HG03280 (cell line): ENCODE measurements around the gene MAP4K3.
A peak's percentile ranks its signal among the peaks of the same experiment; 100 is the strongest.
"Not testable (repeated sequence)": the region's sequence is repeated elsewhere in the genome, so short reads cannot be mapped to it uniquely, and the experiment has no call there.

Source experiments
- ATAC-seq: cut with Tn5 transposase; IDR thresholded peaks from one replicate; pipeline ENCODE4 v1.9.1; 2021; ENCODE audit warnings: mild to moderate bottlenecking, moderate library complexity; ENCODE audit not compliant: unreplicated experiment

MAP4K3 gene

DNA sequence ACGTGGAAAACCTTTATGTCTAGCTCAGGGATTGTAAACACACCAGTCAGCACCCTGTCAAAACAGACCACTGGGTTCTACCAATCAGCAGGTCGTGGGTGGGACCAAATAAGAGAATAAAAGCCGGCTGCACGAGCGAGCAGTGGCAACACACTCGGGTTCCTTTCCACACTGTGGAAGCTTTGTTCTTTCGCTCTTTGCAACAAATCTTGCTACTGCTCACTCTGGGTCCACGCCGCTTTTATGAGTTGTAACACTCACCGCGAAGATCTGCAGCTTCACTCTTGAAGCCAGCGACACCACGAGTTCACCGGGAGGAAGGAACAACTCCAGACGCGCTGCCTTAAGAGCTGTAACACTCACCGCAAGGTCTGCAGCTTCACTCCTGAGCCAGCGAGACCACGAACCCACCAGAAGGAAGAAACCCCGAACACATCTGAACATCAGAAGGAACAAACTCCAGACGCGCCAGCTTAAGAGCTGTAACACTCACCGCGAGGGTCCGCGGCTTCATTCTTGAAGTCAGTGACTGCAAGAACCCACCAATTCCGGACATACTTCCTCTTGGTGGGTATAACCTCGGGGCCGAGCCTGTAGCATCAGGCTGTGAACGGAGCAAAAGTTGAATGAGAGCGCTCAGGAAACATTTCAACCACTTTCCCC lies 192.0 kb downstream of the MAP4K3 start:
- not testable (repeated sequence) for ATAC-seq

DNA sequence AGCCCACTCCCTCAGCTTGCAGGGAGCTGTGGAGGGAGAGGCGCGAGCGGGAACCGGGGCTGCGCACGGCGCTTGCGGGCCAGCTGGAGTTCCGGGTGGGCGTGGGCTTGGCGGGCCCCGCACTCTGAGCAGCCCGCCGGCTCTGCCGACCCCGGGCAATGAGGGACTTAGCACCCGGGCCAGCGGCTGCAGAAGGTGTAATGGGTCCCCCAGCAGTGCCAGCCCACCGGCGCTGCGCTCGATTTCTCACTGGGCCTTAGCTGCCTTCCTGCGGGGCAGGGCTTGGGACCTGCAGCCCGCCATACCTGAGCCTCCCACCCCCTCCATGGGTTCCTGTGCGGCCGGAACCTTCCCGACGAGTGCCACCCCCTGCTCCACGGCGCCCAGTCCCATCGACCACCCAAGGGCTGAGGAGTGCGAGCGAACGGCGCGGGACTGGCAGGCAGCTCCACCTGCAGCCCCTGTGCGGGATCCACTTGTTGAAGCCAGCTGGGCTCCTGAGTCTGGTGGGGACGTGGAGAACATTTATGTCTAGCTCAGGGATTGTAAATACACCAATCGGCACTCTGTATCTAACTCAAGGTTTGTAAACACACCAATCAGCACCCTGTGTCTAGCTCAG lies 192.7 kb downstream of the MAP4K3 start:
- ATAC-seq, result not testable (repeated sequence)

DNA sequence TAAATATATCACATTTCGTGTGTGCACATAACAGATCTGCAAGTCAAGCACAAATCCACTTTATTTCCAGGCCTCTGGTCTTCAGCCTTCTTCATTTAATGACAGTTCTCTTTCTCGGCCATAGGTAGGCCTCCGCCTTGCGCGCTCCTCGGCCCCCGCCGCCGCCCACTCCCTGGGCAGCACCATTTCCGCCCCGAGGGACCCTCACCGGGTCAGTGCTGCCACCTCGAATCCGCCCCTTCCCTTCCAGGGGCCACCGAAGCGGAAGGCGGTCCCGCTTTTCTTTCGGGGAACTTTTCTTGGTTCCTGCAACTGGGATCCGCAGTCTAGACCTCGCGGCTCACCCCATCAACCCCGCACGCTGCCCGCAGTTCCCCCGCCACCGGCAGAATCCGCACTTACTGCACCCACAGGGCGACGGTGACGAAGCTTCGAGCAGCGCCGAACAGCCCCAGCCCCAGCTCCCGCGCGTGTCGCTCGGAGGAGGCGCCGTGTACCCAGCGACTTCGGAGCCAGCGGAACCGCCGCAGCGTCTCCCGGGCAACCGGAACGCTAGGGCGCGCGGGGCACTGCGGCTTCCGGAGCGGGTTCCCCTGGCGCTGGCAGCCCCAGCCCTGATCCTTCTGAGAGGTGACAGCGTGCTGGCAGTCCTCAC lies 193.5 kb downstream of the MAP4K3 start, which contains the start of gene CDKL4:
CDKL4 (minus strand) TSS at position 502 of the 655 bp plus-strand sequence.
- ATAC-seq, result no peak

DNA sequence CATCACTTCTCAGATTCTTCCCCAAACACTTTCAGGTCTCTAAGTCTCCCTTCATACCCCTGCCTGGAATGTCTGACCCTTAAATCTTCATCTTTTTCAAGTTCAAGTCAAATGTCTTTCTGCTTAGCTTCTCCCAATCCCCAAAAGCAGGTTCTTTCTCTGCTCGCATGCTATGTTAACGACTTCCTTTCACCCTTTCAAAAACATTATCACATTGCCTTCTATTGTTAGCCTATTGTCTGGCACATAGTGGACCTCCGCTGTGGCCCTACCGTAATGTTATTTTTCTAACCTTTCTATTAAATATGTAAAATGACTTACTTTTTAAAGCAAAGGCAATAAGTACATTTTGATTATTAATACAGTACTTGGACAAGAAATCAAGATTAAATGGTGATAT lies 195.5 kb downstream of the MAP4K3 start:
- no peak for ATAC-seq

DNA sequence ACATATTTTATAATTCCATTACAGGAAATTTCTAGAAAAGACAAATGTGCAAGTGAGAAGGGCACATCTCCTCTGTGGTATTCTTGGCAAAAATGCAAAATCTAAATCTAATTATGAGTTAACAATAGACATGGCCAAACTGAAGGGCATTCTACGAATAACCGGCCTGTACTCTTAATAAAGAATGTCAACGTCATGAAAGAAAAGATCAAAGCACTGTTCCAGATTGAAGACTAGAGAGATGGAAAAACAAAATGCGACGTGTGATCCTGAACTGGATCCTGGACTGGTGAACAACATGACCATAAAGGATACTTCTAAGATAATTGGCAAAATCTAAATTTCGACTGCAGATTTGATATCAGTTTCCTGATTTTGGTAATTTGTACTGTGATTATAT lies 196.3 kb downstream of the MAP4K3 start:
- no peak for ATAC-seq

DNA sequence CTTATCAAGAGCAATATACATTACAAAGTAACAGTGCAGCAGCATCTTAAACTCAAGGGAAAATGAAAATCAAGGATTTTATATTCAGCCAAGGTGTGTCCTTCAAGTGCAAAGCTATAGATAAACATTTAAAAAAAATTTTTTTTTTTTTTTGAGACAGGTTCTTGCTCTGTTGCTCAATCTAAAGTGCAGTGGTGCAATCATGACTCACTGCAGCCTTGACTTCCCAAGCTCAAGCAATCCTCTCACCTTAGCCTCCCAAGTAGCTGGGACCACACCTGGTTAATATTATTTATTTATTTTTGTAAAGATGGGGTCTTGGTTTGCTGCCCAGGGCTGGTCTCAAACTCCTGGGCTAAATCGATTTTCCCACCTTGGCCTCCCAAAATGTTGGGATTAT lies 202.3 kb downstream of the MAP4K3 start:
- no peak for ATAC-seq

DNA sequence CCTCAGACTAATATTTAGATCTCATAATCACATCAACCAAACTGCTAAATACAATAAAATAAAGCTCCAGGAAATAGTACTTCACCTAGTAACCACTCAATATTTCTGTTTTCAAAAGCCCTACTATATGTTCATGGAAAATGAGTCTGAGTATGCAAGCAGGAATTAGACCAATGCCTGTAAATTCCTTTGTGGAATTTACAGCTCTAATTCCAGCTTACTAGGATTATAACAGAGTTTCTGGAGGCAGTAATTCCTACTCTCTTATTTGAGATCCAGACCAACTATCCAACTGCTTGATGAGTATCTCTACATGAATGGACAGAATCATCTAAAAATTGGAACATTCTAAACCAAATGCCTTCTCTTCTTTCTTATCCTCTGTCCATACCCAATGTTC lies 204.9 kb downstream of the MAP4K3 start:
- ATAC-seq, result no peak

DNA sequence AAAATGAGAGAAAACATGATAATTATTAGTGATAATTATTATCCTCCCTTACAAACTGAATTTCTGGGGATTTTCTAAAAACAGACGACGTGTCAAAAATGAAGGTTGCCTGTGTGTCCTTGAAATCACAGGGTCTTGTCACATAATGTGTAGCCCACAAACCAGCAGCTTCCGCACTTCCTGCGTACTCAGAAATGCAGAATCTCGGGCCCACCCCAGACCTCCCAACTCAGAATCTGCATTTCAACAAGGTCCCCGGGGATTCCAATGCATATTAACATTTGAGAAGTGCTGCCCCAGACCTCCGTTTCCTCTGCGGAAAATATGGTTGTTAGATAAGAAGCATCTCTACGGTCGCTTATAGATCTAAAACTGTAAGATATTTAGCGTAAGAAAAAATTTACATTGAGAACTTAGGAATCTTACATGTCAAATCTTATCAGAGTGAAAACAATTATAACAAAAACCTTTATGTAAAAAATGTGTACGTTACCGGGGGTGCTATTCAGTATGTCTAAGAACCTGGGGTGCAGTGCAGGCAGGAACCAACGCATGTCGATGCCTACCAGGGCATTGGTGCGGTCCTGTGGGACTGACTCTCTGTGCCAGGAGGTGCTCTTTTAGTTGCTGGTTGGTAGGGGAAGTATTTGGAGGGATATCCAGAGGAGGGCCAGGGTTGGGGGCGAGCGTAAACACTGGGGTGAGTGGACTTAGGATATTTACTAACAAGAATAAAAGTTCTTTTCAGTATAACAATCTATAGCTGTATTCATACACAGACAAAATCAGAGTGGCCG lies 208.5 kb downstream of the MAP4K3 start:
- peak; percentile 28 for ATAC-seq

DNA sequence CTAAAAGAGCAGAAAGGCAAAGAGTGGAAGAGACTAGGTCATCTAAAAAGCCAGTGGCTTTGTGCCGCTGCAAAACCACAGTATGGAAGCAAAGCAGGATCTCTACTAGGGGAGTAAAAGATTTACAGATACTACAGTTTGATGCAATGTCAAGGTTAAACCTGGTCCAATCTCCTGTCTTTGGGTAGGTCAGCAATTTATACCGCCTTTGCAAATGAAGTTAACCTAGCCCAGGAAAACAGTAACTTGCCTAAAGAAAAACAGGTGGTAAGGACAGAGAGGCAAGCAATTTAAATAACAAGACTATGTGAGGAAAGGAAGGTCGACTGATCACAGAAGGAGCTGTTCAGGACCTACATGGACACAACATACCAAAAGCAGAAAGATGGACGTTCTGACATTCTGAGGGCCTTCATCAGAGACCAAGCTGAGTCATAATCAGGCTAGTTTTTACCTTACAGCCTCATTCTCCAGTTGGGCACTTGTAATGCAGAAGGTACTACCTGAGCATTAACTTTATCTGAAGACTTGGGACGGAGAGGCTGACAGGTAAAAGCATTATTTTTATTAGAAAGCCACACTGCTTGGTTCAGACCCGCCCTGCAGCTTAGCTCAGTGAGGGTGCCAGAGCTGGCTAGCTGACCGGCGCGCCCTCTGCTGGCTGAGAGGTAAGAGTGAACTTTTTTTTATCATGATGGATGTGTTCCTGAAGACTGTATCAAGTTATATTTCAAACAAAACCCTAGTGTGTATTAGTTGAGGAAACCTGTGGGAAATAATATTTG lies 209.3 kb downstream of the MAP4K3 start:
- peak; percentile 83 for ATAC-seq

DNA sequence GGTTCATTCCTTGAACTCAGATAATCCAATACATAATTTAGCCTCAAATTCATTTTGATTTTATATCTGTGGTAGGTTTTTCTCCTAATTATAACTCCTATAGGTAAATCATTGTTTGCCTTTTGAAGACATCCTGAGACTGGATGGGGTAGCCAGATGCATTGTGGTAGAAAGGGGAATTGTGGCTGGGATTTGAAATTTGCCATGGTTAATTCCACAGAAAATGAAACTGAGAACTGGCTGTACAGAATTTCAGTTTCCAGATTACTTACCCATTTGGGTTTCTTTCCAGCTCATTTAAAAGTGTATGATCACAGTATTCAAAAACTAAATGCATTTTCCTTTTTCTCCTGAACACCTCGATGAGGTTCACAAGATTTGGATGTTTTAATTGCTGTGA lies 211.5 kb downstream of the MAP4K3 start:
- no peak for ATAC-seq

DNA sequence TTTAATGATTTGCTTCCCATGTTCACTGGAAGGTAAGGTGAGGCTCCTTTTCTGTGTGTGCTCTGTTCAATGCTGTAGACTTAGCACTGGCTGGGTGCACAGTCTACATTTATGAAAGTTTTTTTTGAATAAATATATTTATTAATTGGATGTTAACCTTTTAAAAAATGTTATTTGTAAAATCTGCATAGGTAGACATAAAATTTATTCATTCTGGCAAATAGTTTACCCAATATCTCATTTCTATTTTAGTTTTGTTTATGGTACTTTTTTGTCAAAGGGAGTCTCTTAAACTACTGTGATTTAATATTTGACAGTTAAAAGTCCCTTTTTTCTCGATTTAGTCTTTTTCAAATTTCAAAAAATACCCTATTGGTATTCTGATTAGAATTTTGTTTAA lies 213.2 kb downstream of the MAP4K3 start:
- no peak for ATAC-seq

DNA sequence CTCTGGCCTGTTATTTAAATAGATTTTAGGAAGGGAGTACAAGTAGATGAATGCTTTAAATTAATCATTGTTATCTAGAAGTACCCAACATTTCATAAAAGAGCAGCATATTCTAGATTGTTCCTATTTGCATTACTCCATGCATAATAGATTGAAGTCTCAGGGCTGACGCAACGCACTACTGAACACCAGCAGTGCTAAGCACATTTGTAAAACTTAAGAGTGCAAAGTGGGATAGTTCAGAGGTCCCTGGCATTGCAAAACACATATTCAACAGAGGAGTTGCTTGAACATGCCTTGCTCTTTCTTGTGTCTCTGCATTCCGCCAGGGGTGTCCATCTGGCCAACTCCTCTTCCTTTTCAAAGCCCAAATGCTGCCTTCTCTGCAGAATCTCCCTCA lies 215.6 kb downstream of the MAP4K3 start:
- no peak for ATAC-seq

DNA sequence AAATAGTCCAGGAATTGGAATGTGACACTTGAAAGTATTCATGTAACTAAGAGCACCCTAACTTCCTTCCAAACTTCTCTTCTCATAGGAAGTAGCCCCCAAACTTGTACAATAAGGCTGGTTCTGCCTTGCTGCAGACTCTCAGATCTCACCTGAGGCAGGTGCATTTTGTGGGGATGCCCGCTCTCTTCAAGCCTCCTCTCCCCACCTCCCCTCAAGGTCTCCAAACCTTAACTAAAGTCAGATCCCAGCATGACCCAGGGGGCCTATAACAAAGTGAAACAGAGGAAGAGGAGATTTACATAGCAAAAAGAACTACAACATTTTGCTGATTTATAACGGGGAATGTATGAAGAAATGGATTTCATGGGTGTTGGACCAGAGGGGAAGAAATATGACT lies 216.9 kb downstream of the MAP4K3 start:
- no peak for ATAC-seq

DNA sequence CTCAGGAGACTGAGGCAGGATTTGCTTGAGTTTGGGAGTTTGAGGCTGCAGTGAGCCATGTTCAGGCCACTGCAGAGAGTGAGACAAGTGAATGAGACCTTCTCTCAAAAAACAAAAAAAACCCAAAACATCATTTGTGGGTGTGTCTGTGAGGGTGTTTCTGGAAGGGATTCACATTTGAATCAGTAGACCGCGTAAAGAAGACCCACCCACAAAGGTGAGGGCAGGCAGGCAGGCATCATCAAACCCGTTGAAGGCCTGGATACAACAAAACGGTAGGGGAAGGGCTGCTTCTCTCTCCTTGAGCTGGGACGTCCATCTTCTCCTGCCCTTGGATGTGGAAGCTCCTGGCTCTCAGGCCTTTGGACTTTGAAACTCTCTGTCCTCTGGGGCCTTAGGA lies 218.7 kb downstream of the MAP4K3 start:
- no peak for ATAC-seq

DNA sequence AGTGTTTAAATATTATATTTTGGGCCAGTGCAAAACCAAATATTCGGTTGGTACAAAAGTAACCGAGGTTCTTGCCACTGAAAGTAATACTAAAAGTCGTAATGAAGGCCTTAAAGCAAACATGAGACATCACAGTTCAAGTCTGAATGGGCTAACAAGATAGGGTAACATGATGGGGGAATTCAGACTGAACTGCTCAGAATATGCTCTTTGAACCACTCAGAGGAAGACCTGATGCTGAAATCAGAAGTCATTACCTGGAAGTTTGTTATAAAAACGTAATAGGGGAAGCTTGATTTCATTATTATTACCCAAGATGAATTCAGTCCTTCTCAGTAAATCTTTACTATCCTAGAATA lies 219.9 kb downstream of the MAP4K3 start:
- ATAC-seq, result no peak

DNA sequence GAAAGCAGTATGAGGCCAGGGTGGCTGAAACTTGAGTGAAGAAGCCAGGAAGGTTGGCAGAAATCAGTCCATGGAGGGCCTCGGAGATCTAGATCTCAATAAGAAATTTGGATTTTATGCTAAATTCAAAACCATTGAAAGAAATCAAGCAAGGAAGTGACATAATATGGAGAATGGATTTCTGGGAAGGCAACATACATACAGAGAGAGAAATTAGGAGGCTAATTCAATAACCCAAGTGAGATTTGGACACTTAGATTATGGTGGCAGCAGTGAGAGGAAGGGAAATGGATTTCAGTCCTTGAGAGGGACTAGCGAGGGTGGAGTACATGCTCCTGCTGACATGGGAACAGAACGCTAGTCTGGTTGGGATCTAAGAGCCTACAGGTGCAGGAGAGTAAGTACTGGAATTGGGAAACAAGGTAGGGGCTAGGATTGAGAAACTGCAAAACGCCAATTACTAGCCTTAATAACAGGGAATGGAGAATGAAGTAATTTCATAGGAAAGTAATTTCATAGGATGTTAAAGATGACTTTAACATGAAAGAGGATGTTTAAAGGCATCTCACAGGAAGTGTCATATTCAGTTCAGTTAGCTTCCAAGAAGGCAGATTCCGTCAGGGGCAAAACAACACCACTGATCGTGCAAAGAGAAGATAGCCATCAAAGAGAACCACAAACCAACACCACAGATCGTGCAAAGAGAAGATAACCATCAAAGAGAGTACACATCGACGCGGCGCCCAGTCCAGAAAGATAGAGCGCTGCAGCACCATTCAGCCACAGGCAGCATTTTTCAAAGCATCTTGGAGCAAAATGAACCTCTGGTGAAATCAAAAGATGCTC lies 220.5 kb downstream of the MAP4K3 start:
- no peak for ATAC-seq

DNA sequence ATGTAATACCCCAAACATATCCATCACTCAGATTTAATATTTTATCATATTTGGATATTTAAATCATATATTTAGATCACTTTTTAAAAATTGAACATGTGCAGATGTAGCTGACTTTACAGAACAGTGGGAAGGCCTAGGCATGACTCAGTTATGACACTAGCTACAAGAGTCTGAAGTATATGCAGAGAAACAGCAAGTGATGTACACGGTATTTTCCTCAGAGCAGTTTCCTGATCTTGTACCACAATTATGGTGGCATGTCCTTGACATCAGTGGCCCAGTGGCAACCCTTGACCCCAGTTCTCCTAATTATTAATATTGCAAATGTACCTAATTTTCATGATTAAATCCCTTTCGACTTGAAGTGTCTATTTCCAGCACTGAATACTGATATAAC lies 221.5 kb downstream of the MAP4K3 start:
- ATAC-seq, result no peak

DNA sequence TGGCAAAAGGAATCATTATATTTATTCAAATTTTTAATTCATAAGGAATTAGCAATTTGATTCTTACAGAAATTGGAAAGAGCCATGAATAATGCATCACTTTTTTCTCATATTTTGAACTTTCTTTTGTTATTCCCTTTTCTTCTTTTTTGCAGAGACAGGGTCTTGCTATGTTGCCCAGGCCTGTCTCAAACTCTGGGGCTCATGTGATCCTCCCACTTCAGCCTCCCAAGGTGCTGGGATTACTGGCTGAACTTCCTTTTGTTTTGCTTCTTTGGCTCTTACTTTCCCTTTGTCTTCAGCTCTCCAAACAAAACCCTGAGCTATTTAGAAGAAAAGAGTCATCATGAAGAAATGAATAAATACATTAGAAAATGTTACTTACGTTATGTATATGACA lies 224.1 kb downstream of the MAP4K3 start:
- no peak for ATAC-seq

DNA sequence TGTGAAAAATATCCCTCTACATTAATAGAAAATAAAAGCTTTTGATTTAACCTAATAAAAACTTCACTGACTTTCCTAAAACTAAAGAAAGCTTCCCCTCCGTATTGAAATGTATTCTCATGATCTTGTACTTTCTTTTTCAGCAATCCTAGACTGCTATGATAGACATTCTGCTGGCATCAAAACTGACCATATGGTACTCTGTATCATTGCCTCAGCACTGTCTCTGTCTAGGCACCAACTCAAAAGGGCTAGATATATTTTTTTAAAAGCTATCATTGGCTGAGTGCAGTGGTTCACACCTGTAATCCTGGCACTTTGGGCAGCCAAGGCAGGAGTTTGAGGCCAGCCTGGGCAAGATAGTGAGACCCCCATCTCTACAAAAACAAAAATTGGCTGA lies 226.2 kb downstream of the MAP4K3 start:
- ATAC-seq, result no peak

DNA sequence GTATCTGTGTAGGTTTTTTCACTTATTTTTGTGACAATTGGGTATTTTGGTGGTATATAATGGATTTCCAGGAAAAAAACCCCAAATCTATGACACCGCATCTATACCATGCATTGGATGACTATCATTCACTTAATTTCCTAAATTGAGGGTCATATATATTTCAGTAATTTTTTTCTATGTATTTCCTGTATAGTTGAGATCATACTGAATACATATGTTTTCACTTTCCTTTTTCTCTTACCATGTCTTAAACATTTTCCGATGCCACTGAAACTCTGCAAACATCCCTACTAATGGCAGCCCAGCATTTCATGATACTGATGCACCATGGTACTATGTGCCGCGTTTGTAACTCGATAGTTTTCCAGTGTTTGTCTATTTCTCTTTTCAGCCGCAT lies 233.7 kb downstream of the MAP4K3 start:
- no peak for ATAC-seq
